ENCODE data around the gene PPFIBP2.

The PPFIBP2 gene

DNA sequence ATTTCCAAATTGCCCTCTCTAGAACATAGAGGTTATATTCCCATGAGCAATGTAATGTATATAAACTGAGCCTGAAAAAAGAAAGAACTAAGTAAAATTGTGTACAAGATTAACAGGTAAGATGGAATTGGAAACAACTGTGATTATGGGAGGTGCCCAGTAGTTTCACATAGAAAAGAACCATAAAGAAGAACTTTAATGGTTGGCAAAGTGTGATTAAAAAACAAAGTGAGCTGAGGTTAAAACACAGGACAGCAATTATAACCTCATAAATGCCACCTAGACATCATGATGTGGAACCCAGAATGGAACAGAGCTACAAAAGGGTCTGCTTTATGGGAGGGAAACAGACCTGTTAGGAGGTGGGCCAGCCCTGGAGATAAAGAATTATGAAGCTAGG lies 100.9 kb downstream of the PPFIBP2 start:
- no peaks in the 10 kb centered on the region for H3F3A ChIP-seq (ENCODE audit: insufficient read depth, low read length)
- no peak overlapping the region for H2AFZ ChIP-seq (ENCODE audit: low read length)
- H3K36me3 ChIP-seq (ENCODE audit: insufficient read depth, low read length): peaks cover 17% of the 10 kb centered on the region; the same call in 1 of the 2 replicates
- no peaks in the 10 kb centered on the region for H3K79me2 ChIP-seq (ENCODE audit: insufficient read depth, low read length)
- H4K20me1 ChIP-seq (ENCODE audit: insufficient read depth, low read length): no peaks in the 10 kb centered on the region
- no peak overlapping the region for H3K27ac ChIP-seq (ENCODE audit: low read depth, low read length, poor library complexity, severe bottlenecking)
- H3K27me3 ChIP-seq (ENCODE audit: insufficient read depth, low read length): no peaks in the 10 kb centered on the region
- no peak overlapping the region for H3K9ac ChIP-seq (ENCODE audit: low read length)
- no peaks in the 10 kb centered on the region for H3K4me1 ChIP-seq (ENCODE audit: insufficient read depth, low read length, severe bottlenecking)
- no peak overlapping the region for H3K4me3 ChIP-seq (ENCODE audit: low read depth, low read length, poor library complexity, severe bottlenecking)
- TF ChIP-seq, protein P1, sequence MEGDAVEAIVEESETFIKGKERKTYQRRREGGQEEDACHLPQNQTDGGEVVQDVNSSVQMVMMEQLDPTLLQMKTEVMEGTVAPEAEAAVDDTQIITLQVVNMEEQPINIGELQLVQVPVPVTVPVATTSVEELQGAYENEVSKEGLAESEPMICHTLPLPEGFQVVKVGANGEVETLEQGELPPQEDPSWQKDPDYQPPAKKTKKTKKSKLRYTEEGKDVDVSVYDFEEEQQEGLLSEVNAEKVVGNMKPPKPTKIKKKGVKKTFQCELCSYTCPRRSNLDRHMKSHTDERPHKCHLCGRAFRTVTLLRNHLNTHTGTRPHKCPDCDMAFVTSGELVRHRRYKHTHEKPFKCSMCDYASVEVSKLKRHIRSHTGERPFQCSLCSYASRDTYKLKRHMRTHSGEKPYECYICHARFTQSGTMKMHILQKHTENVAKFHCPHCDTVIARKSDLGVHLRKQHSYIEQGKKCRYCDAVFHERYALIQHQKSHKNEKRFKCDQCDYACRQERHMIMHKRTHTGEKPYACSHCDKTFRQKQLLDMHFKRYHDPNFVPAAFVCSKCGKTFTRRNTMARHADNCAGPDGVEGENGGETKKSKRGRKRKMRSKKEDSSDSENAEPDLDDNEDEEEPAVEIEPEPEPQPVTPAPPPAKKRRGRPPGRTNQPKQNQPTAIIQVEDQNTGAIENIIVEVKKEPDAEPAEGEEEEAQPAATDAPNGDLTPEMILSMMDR (IDR thresholded peaks at IDR 0.05; ENCODE audit: low read length): no peak
- TF ChIP-seq EZH2 (IDR thresholded peaks at IDR 0.05; ENCODE audit: borderline replicate concordance, low read length): no peak
- H3K9me3 ChIP-seq (ENCODE audit: low read length): no peaks in the 10 kb centered on the region
- H3K4me2 ChIP-seq (ENCODE audit: low read length): no peak overlapping the region
- H3K9me2 ChIP-seq (ENCODE audit: low read depth, low read length): no peaks in the 10 kb centered on the region

- no peaks in the 10 kb centered on the region for H3K27me3 ChIP-seq (ENCODE audit: insufficient read depth, low read length)
- TF ChIP-seq EZH2 (IDR thresholded peaks at IDR 0.05; ENCODE audit: borderline replicate concordance, low read length): no peak
- TF ChIP-seq, protein P1 (IDR thresholded peaks at IDR 0.05; ENCODE audit: low read length): no peak
These were observed 103.2 kb downstream of the PPFIBP2 start for GRCh38 chr11:7617032-7617431.

DNA sequence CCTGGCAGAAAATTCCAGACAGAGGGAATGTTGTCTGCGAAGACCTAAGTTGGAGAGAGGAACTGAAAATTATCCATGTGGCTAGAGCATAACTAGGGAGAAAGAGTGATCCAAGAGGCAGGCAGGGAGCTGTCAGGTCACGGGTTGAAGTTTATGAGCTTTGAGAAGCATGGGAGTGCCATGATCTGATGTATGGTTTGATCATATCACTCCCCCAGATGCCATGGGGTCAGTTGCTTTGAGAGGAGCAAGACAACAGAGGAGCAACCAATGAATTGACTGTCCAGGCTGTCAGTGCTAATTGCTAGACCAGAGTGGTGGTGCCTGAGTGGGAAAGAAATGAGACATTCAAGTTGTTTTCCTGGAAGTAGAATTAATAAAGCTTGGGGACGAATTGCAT lies 105.5 kb downstream of the PPFIBP2 start:
- peaks cover 16% of the 10 kb centered on the region; the same call in 1 of the 2 replicates for H3K36me3 ChIP-seq (ENCODE audit: insufficient read depth, low read length)

More at GRCh38 chr11:7617032-7617431, 103.2 kb downstream of the PPFIBP2 start:
- Histone ChIP-seq H3F3A (ENCODE audit: insufficient read depth, low read length) (no peaks in the 10 kb centered on the region), H3K4me1 (ENCODE audit: insufficient read depth, low read length, severe bottlenecking) (no peaks in the 10 kb centered on the region), H3K79me2 (ENCODE audit: insufficient read depth, low read length) (no peaks in the 10 kb centered on the region), H3K4me2 (ENCODE audit: low read length) (no peak overlapping the region), H3K27ac (ENCODE audit: low read depth, low read length, poor library complexity, severe bottlenecking) (no peak overlapping the region), H4K20me1 (ENCODE audit: insufficient read depth, low read length) (no peaks in the 10 kb centered on the region), H3K9me3 (ENCODE audit: low read length) (no peaks in the 10 kb centered on the region), H3K4me3 (ENCODE audit: low read depth, low read length, poor library complexity, severe bottlenecking) (no peak overlapping the region), H3K9ac (ENCODE audit: low read length) (no peak overlapping the region), H3K9me2 (ENCODE audit: low read depth, low read length) (no peaks in the 10 kb centered on the region), H2AFZ (ENCODE audit: low read length) (no peak overlapping the region), H3K36me3 (ENCODE audit: insufficient read depth, low read length) (peaks cover 22% of the 10 kb centered on the region; the same call in 1 of the 2 replicates)

More for the DNA sequence above, 105.5 kb downstream of the PPFIBP2 start:
- H3K9me2 ChIP-seq (ENCODE audit: low read depth, low read length): no peaks in the 10 kb centered on the region
- no peaks in the 10 kb centered on the region for H3K27me3 ChIP-seq (ENCODE audit: insufficient read depth, low read length)
- H3F3A ChIP-seq (ENCODE audit: insufficient read depth, low read length): no peaks in the 10 kb centered on the region
- H3K4me3 ChIP-seq (ENCODE audit: low read depth, low read length, poor library complexity, severe bottlenecking): no peak overlapping the region
- H3K9me3 ChIP-seq (ENCODE audit: low read length): no peaks in the 10 kb centered on the region
- no peak overlapping the region for H2AFZ ChIP-seq (ENCODE audit: low read length)
- TF ChIP-seq, protein P1 (IDR thresholded peaks at IDR 0.05; ENCODE audit: low read length): no peak
- TF ChIP-seq EZH2 (IDR thresholded peaks at IDR 0.05; ENCODE audit: borderline replicate concordance, low read length): no peak
- H3K4me1 ChIP-seq (ENCODE audit: insufficient read depth, low read length, severe bottlenecking): no peaks in the 10 kb centered on the region
- H3K27ac ChIP-seq (ENCODE audit: low read depth, low read length, poor library complexity, severe bottlenecking): no peak overlapping the region
- no peaks in the 10 kb centered on the region for H4K20me1 ChIP-seq (ENCODE audit: insufficient read depth, low read length)
- no peak overlapping the region for H3K4me2 ChIP-seq (ENCODE audit: low read length)
- no peak overlapping the region for H3K9ac ChIP-seq (ENCODE audit: low read length)
- no peaks in the 10 kb centered on the region for H3K79me2 ChIP-seq (ENCODE audit: insufficient read depth, low read length)
